ENCODE data around the gene FARS2. TPM values are rescaled to one million over a fixed set of nuclear protein-coding genes. Genes with fewer than 3 reads are reported as not detected.

Gene FARS2
- total and polyA plus RNA-seq, 12 donors: 7.6 to 22.4 (median 20.8) TPM

DNA sequence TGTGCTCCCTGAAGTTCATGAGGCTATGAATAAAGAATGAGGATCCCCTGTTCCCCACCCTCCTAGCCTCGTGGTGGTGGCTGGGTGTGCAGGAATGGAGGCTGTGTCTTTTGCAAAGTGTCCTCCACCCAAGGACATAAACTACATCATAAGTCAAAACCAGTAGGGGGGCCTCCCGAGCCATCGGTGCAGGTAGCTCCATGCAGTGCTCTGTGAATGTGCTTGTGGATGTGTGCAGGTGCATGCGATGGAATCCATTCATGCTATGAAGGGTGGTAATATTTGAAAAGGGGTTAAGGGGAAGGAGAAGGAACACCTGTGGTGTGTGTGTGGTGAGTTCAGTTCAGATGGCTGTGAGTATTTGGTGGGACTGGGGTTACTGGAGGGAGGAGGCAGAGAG lies 548.1 kb downstream of the FARS2 start:
- Histone ChIP-seq H3K4me1 (no peaks in the 10 kb centered on the region), H3K4me3 (no peak overlapping the region), H3K27ac (no peak overlapping the region), H3K36me3 (no peaks in the 10 kb centered on the region), H3K9me3 (peaks cover 0 to 38% (median 4%) of the 10 kb centered on the region in 11 donors), H3K27me3 (no peaks in the 10 kb centered on the region)
- DNase-seq: no peak
- TF ChIP-seq, protein P1, sequence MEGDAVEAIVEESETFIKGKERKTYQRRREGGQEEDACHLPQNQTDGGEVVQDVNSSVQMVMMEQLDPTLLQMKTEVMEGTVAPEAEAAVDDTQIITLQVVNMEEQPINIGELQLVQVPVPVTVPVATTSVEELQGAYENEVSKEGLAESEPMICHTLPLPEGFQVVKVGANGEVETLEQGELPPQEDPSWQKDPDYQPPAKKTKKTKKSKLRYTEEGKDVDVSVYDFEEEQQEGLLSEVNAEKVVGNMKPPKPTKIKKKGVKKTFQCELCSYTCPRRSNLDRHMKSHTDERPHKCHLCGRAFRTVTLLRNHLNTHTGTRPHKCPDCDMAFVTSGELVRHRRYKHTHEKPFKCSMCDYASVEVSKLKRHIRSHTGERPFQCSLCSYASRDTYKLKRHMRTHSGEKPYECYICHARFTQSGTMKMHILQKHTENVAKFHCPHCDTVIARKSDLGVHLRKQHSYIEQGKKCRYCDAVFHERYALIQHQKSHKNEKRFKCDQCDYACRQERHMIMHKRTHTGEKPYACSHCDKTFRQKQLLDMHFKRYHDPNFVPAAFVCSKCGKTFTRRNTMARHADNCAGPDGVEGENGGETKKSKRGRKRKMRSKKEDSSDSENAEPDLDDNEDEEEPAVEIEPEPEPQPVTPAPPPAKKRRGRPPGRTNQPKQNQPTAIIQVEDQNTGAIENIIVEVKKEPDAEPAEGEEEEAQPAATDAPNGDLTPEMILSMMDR (IDR thresholded peaks at IDR 0.05): no peak
- no peak for ATAC-seq
- WGBS, 2 donors: 83 to 85% methylated on average over 4 of the region's 4 CpGs
- intact Hi-C loops (cut with DNase I): no loop called here

DNA sequence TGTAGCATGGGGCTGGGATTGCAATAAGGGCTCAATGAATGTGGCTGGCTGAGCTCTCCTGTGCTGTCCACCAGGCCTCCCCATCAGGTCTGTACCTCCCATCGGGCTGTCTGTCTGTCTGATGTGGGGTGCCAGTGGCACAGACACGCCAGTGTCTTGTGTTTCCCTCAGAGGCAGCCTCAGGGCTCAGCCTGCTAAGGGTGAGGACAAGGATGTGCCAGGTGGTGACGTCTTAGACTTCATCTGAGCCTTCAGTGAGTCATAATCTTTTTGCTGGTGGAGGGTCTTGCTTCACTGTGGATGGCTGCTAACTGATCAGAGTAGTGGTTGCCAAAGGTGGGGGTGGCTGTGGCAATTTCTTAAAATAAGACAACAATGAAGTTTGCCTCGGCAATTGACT lies 550.7 kb downstream of the FARS2 start:
- ATAC-seq: no peak
- Histone ChIP-seq H3K9me3 (peaks cover 0 to 20% (median 0%) of the 10 kb centered on the region in 11 donors), H3K27me3 (no peaks in the 10 kb centered on the region), H3K27ac (no peak overlapping the region), H3K4me3 (no peak overlapping the region), H3K4me1 (no peaks in the 10 kb centered on the region), H3K36me3 (no peaks in the 10 kb centered on the region)
- TF ChIP-seq, protein P1 (IDR thresholded peaks at IDR 0.05): no peak
- intact Hi-C loops (cut with DNase I): no loop called here
- no peak for DNase-seq
- 73 to 86% methylated on average over 4 of the region's 4 CpGs for WGBS, 2 donors

DNA sequence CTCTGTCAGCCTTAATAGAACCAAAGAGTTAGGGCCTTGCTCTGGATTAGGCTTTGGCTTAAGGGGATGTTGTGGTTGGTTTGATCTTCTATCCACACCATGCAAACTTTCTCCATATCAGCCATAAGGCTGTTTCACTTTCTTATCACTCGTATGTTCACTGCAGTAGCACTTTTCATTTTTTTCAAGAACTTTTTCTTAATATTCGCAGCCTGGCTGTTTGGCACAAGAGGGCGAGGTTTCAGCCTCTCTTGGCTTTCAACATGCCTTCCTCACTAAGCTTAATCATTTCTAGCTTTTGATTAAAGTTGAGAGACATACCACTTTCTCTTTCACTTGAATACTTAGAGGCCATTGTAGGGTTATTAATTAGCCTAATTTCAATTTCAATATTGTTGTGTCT lies 552.3 kb downstream of the FARS2 start:
- TF ChIP-seq, protein P1 (IDR thresholded peaks at IDR 0.05): no peak
- H3K4me1 ChIP-seq: no peaks in the 10 kb centered on the region
- no peaks in the 10 kb centered on the region for H3K27me3 ChIP-seq
- H3K9me3 ChIP-seq: peaks cover 0 to 19% (median 0%) of the 10 kb centered on the region in 11 donors
- DNase-seq (no peak), ATAC-seq (no peak)
- intact Hi-C loops (cut with DNase I): no loop called here
- 72 to 83% methylated on average over 3 of the region's 3 CpGs for WGBS, 2 donors
- H3K36me3 ChIP-seq: no peaks in the 10 kb centered on the region
- H3K27ac ChIP-seq: no peak overlapping the region
- H3K4me3 ChIP-seq: no peak overlapping the region

DNA sequence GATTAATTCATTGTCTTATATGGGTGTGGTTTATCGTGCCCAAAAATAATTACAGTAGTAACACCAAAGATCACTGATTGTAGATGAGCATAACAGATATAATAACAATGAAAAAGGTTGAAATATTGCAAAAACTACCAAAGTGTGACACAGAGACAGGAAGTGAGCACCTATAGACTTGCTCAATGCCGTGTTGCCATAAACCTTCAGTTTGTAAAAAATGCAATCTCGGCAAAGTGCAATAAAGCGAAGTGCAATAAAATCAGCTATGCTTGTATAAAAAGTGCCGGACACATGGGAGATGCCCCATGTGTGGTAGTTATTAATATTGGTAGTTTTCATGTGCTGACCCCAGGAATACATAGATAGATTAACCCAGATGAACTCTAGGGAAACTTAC lies 552.8 kb downstream of the FARS2 start:
- intact Hi-C loops (cut with DNase I): no loop called here
- Histone ChIP-seq H3K4me1 (no peaks in the 10 kb centered on the region), H3K36me3 (no peaks in the 10 kb centered on the region), H3K9me3 (peaks cover 0 to 19% (median 0%) of the 10 kb centered on the region in 11 donors), H3K4me3 (no peak overlapping the region), H3K27ac (no peak overlapping the region), H3K27me3 (no peaks in the 10 kb centered on the region)
- TF ChIP-seq, protein P1 (IDR thresholded peaks at IDR 0.05): no peak
- no peak for DNase-seq
- WGBS, 2 donors: 95 to 97% methylated on average over 5 of the region's 5 CpGs
- ATAC-seq: no peak

Measured in heart right ventricle (tissue), 16 donors.